CD14-positive monocyte (primary cell): ENCODE measurements around the gene SGSH. TPM values are rescaled to one million over a fixed set of nuclear protein-coding genes. Genes with fewer than 3 reads are reported as not detected.

Source experiments
- DNase-seq, 3 donors: peaks; one replicate each; pipeline ENCODE4 v3.0.0-alpha.2; 2011 to 2022
- H2AFZ ChIP-seq: 2 replicates; pipeline ENCODE4 v1.6.0; 2012; ENCODE audit warnings: mild to moderate bottlenecking, low read depth, low read length, inconsistent platforms; ENCODE audit not compliant: insufficient read depth, poor library complexity, severe bottlenecking
- H3K27ac ChIP-seq, 2 donors: 1 replicate in 1 of 2; 2 replicates in 1 of 2; pipeline ENCODE4 v1.5.1; 2012 to 2013; ENCODE audit warnings: low read length in 2 of 2, control low read depth in 1 of 2, inconsistent platforms in 1 of 2, low read depth in 1 of 2, mild to moderate bottlenecking in 1 of 2
- H3K27me3 ChIP-seq, 2 donors: one replicate each; pipeline versions ENCODE4 v1.6.0 to v1.6.1; 2011 to 2013; ENCODE audit warnings: low read length in 2 of 2; ENCODE audit not compliant: control insufficient read depth in 2 of 2, insufficient read depth in 2 of 2
- H3K36me3 ChIP-seq, 2 donors: replicated peaks in 1 of 2; 1 replicate in 1 of 2; 2 replicates in 1 of 2; pipeline versions ENCODE4 v1.5.1 to v1.6.1; 2012 to 2013; ENCODE audit warnings: low read length in 2 of 2, control low read depth in 1 of 2, inconsistent platforms in 1 of 2, mild to moderate bottlenecking in 1 of 2; ENCODE audit not compliant: insufficient read depth in 2 of 2, control insufficient read depth in 1 of 2
- H3K4me1 ChIP-seq, 2 donors: 1 replicate in 1 of 2; 2 replicates in 1 of 2; pipeline versions ENCODE4 v1.5.1 to v1.6.1; 2012 to 2013; ENCODE audit warnings: low read length in 2 of 2, control low read depth in 1 of 2, inconsistent platforms in 1 of 2, mild to moderate bottlenecking in 1 of 2, moderate library complexity in 1 of 2; ENCODE audit not compliant: insufficient read depth in 2 of 2, control insufficient read depth in 1 of 2
- H3K4me2 ChIP-seq: replicated peaks from 2 replicates; pipeline ENCODE3; 2012; ENCODE audit warnings: low read length, moderate library complexity, mild to moderate bottlenecking; ENCODE audit not compliant: poor library complexity, severe bottlenecking; ENCODE audit errors: extremely low read depth
- H3K4me3 ChIP-seq, 3 experiments: fragments of 200-600 bp in 1 of 3; sonication (generic) in 1 of 3; replicated peaks in 1 of 3; 1 replicate in 2 of 3; 2 replicates in 1 of 3; pipeline ENCODE4 v1.5.1; 2011 to 2013; ENCODE audit warnings: low read length in 3 of 3, mild to moderate bottlenecking in 3 of 3, control low read depth in 2 of 3, low read depth in 2 of 3, inconsistent platforms in 1 of 3, moderate library complexity in 1 of 3
- H3K79me2 ChIP-seq: 2 replicates; pipeline ENCODE4 v1.6.0; 2012; ENCODE audit warnings: mild to moderate bottlenecking, control low read depth, inconsistent platforms, low read length, moderate library complexity; ENCODE audit not compliant: insufficient read depth
- H3K9ac ChIP-seq: 2 replicates; pipeline ENCODE4 v1.6.0; 2017; ENCODE audit warnings: low read length, mild to moderate bottlenecking; ENCODE audit not compliant: insufficient read depth, poor library complexity, severe bottlenecking
- H3K9me3 ChIP-seq, 2 donors: replicated peaks in 1 of 2; 1 replicate in 1 of 2; 2 replicates in 1 of 2; pipeline versions ENCODE4 v1.5.1 to v1.6.1; 2012 to 2013; ENCODE audit warnings: low read length in 2 of 2, control low read depth in 1 of 2; ENCODE audit not compliant: control insufficient read depth in 1 of 2, insufficient read depth in 1 of 2
- H4K20me1 ChIP-seq: 2 replicates; pipeline ENCODE4 v1.6.0; 2012; ENCODE audit warnings: mild to moderate bottlenecking, low read length, control low read depth, moderate library complexity; ENCODE audit not compliant: insufficient read depth
- H3K27ac Mint-ChIP-seq, 7 donors: one replicate each; pipeline ENCODE4 v1.8.0; 2020; ENCODE audit warnings: mild to moderate bottlenecking in 7 of 7, mixed read lengths in 7 of 7, moderate library complexity in 6 of 7, inconsistent platforms in 2 of 7
- H3K27me3 Mint-ChIP-seq, 3 donors: one replicate each; pipeline ENCODE4 v1.8.0; 2021 to 2022; ENCODE audit warnings: low read depth in 3 of 3, mild to moderate bottlenecking in 3 of 3, mixed read lengths in 3 of 3, moderate library complexity in 3 of 3, inconsistent platforms in 1 of 3
- H3K36me3 Mint-ChIP-seq, 2 donors: one replicate each; pipeline ENCODE4 v1.8.0; 2020; ENCODE audit warnings: mixed read lengths in 2 of 2, inconsistent platforms in 1 of 2, mild to moderate bottlenecking in 1 of 2
- H3K4me1 Mint-ChIP-seq: one replicate; pipeline ENCODE4 v1.8.0; 2020; ENCODE audit warnings: mild to moderate bottlenecking, mixed read lengths
- H3K4me3 Mint-ChIP-seq, 2 donors: one replicate each; pipeline ENCODE4 v1.8.0; 2020; ENCODE audit warnings: mild to moderate bottlenecking in 2 of 2, mixed read lengths in 2 of 2, moderate library complexity in 1 of 2
- H3K9me3 Mint-ChIP-seq, 7 donors: one replicate each; pipeline ENCODE4 v1.8.0; 2020 to 2022; ENCODE audit warnings: mixed read lengths in 7 of 7, mild to moderate bottlenecking in 6 of 7, moderate library complexity in 6 of 7, inconsistent platforms in 2 of 7
- CTCF ChIP-seq: fragments of 200-600 bp; IDR thresholded peaks from one replicate; pipeline ENCODE4 v1.8.0; 2022; ENCODE audit warnings: antibody characterized with exemption, mild to moderate bottlenecking
- WGBS: methylation state at CpG from one replicate; pipeline ENCODE4 v1.1.5; 2013; ENCODE audit warnings: missing lambda C conversion rate; ENCODE audit not compliant: insufficient coverage; 5-methylcytosine and 5-hydroxymethylcytosine counted together
- intact Hi-C, 2 donors: fragments of 100-400 bp; cut with micrococcal nuclease; formaldehyde crosslinking; loops; one replicate each; pipeline versions ENCODE4 v1.15.0 to v1.15.1; 2023
- polyA plus RNA-seq, 3 donors: library from polyadenylated mRNA; depleted of rRNA in 1 of 3; unstranded in 2 of 3; stranded (reverse) in 1 of 3; fragments of 300-500 nt in 2 of 3; fragments of >200 nt in 1 of 3; fragmentation: Illumina TruSeq in 2 of 3; gene quantifications; 1 replicate in 2 of 3; 2 replicates in 1 of 3; pipeline ENCODE4 v1.2.3, GENCODE V29; 2012 to 2021

Gene SGSH
- polyA plus RNA-seq, 3 donors = 21.1 to 193 (median 31.3) TPM

GRCh38 chr17:80223838-80224497 is 3.8 kb upstream of the SGSH start:
- DNase-seq = no peak
- peak overlapping the region in 1 of 2 donors; percentile 47 for H3K4me3 Mint-ChIP-seq
- peaks cover 8 to 14% of the 10 kb centered on the region in 2 donors for H3K4me1 ChIP-seq

More at GRCh38 chr17:80223838-80224497, 3.8 kb upstream of the SGSH start:
- Histone ChIP-seq H4K20me1 (peaks cover 6% of the 10 kb centered on the region), H2AFZ (no peak overlapping the region), H3K27ac (no peak overlapping the region), H3K9me3 (no peaks in the 10 kb centered on the region), H3K4me3 (no peak overlapping the region), H3K79me2 (peaks cover 8% of the 10 kb centered on the region), H3K36me3 (no peaks in the 10 kb centered on the region), H3K27me3 (peaks cover 3 to 28% of the 10 kb centered on the region in 2 donors), H3K9ac (no peak overlapping the region), H3K4me2 (no peak overlapping the region)
- intact Hi-C loops = loop anchor here (5.0 kb wide), 1 partner anchor 38 kb away; the partner anchor contains the start of gene RNF213 (in 2 of the 2)
- peaks cover 37 to 60% (median 39%) of the 10 kb centered on the region in 3 donors for H3K27me3 Mint-ChIP-seq
- peaks cover 11 to 20% of the 10 kb centered on the region in 2 donors for H3K36me3 Mint-ChIP-seq
- 83% methylated on average over 10 of the region's 11 CpGs for WGBS
- peaks cover 7% of the 10 kb centered on the region for H3K4me1 Mint-ChIP-seq
- no peak for TF ChIP-seq CTCF
- peaks cover 0 to 5% (median 0%) of the 10 kb centered on the region in 7 donors for H3K9me3 Mint-ChIP-seq
- H3K27ac Mint-ChIP-seq = no peak overlapping the region
